ENCODE data around the gene SLC24A2.

SLC24A2 gene

DNA sequence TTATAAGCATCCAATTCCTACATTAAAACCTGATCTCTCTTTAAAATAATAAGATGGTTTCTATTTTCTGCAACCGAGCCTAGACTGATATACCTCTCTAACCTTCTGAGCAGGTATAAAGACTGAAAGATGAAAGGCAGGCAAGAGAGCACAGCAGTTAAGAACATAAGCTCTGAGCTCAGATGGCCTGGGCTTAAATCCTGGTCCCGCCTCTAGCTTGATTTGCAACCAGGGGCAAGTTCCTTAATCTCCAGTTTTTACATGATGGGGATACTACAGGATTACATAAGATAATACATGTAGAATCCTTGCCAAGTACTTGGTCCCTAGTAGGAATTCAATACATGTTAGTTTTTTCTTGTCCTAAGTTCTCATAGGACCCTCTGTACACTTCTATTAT lies 33.9 kb downstream of the SLC24A2 start:
- no peak for DNase-seq

DNA sequence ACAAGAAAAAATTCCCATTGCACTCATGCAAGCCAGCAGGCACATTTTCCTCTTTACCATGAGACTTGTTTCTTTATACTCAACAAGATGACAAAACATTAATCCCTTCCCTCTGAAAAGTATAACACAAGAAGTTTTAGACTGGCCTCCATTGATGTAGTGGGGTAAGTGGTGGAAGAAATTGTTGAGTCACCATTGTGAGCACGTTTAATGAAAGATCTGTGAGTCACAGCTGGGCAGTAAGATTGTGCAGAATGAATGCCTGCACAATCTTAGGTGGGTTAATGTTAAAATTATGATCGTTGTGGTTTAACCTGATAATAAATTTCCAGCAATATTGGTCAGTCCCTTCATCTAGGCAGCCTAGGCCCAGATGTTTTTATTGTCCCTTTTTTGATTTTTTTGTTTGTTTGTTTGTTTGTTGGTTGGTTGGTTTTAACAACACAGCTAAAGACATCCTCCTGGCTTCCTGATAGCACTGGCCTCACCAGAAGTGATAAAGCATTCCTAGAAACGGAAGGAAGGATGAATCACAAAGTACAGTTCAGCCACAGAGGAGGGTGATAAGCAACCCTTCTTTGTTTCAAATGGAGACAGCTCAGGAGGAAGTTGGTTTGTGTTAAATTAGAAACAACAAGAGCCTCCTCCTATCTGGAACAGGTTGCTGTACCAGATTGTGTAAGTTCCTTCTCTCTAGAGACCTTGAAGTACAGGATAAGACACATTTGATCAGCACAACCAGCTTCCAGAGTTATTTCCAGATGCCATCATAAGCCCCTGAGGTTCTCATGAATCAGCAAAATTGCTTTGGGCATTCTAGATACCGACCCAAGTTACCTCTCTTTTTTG lies 40.3 kb downstream of the SLC24A2 start:
- no peak for DNase-seq

DNA sequence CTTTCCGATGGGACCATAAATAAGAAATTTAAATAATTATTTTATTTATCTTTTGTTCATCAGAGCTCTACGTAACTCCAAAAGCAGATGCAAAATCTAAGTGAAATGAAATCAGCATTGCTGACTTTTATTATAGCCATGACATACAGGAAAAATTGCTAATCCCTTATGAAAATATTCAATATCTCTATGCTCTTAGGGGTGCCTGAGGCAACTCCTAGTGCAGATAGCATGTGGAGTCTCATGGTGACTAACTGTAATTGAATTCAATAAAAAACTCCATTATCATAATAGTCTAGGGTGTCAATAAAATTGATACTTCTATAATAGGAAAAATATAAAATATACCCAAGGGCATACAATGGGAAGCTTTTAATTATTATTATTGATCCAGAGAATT lies 42.6 kb downstream of the SLC24A2 start:
- no peak for DNase-seq

DNA sequence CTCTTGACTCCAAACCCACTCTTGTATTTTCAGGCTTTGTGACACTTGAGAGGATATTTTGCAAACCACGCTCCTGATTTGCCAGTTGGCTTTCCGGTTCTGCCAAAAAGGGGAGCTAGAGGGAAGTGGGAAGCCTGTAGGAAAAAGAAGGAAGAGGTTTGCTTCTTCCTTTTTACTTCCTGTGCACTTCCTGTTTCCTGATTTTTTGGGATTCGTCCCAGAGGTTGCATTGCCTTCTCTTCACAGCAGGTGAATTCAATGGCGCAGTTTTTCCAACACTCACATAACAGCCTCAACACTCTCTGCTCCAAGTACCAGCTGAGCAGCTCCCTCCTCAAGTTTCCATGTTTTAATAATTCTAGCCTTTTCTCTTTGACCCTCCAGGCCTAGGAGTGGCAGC lies 47.7 kb downstream of the SLC24A2 start:
- no peak for DNase-seq
